ENCODE data around the gene NT5DC3.
"Not testable (repeated sequence)": the region's sequence is repeated elsewhere in the genome, so short reads cannot be mapped to it uniquely, and the experiment has no call there.

NT5DC3 gene

GRCh38 chr12:103838254-103838914 is 2.6 kb downstream of the NT5DC3 start (continued):
- TF ChIP-seq POU6F1 (CRISPR knock-in tag; IDR thresholded peaks at IDR 0.05; ENCODE audit: borderline replicate concordance, low read depth), result no peak
- TF ChIP-seq CREB5 (CRISPR knock-in tag; IDR thresholded peaks at IDR 0.05; ENCODE audit: low read depth), result no peak
- TF ChIP-seq ESRRG (CRISPR knock-in tag; IDR thresholded peaks at IDR 0.05), result no peak
- TF ChIP-seq TOX (CRISPR knock-in tag; IDR thresholded peaks at IDR 0.05; ENCODE audit: borderline replicate concordance), result no peak
- TF ChIP-seq ZC3H10 (CRISPR knock-in tag; IDR thresholded peaks at IDR 0.05), result no peak
- TF ChIP-seq RARB (CRISPR knock-in tag; IDR thresholded peaks at IDR 0.05), result no peak
- no peak for TF ChIP-seq CSDC2 (CRISPR knock-in tag; IDR thresholded peaks at IDR 0.05)

GRCh38 chr12:103836345-103836744 is 4.7 kb downstream of the NT5DC3 start:
- TF ChIP-seq BACH2 (CRISPR knock-in tag; IDR thresholded peaks at IDR 0.05; ENCODE audit: borderline replicate concordance), result no peak
- no peak for TF ChIP-seq ZC3H10 (CRISPR knock-in tag; IDR thresholded peaks at IDR 0.05)
- no peak for TF ChIP-seq ZNF70 (CRISPR knock-in tag; IDR thresholded peaks at IDR 0.05)
- no peak for TF ChIP-seq CSDC2 (CRISPR knock-in tag; IDR thresholded peaks at IDR 0.05)
- no peak for TF ChIP-seq POU6F1 (CRISPR knock-in tag; IDR thresholded peaks at IDR 0.05; ENCODE audit: borderline replicate concordance, low read depth)
- TF ChIP-seq RARB (CRISPR knock-in tag; IDR thresholded peaks at IDR 0.05), result no peak
- no peak for TF ChIP-seq TCF4 (CRISPR knock-in tag; IDR thresholded peaks at IDR 0.05; ENCODE audit: borderline replicate concordance)
- TF ChIP-seq ZNF8 (CRISPR knock-in tag; IDR thresholded peaks at IDR 0.05), result no peak

GRCh38 chr12:103835747-103836335 is 5.2 kb downstream of the NT5DC3 start:
- not testable (repeated sequence) for ATAC-seq

More at GRCh38 chr12:103836345-103836744, 4.7 kb downstream of the NT5DC3 start:
- no peak for ATAC-seq

- no peak for ATAC-seq
- TF ChIP-seq PPARA (CRISPR knock-in tag; IDR thresholded peaks at IDR 0.05; ENCODE audit: borderline replicate concordance), result no peak
- TF ChIP-seq ISL1 (CRISPR knock-in tag; IDR thresholded peaks at IDR 0.05), result no peak
- no peak for TF ChIP-seq CREB5 (CRISPR knock-in tag; IDR thresholded peaks at IDR 0.05; ENCODE audit: low read depth)
- TF ChIP-seq ZFP3 (CRISPR knock-in tag; IDR thresholded peaks at IDR 0.05), result no peak
- TF ChIP-seq ZNF565 (CRISPR knock-in tag; conservative IDR thresholded peaks at IDR 0.05; ENCODE audit: low read depth), result no peak
- no peak for TF ChIP-seq SNAI2 (CRISPR knock-in tag; IDR thresholded peaks at IDR 0.05)
- no peak for TF ChIP-seq POU6F1 (CRISPR knock-in tag; IDR thresholded peaks at IDR 0.05; ENCODE audit: borderline replicate concordance, low read depth)
- TF ChIP-seq ZNF70 (CRISPR knock-in tag; IDR thresholded peaks at IDR 0.05), result no peak
- TF ChIP-seq TCF4 (CRISPR knock-in tag; IDR thresholded peaks at IDR 0.05; ENCODE audit: borderline replicate concordance), result no peak
- TF ChIP-seq CSDC2 (CRISPR knock-in tag; IDR thresholded peaks at IDR 0.05), result no peak
- no peak for TF ChIP-seq ARNTL (CRISPR knock-in tag; IDR thresholded peaks at IDR 0.05; ENCODE audit: borderline replicate concordance, low read depth)
- TF ChIP-seq TSHZ2 (CRISPR knock-in tag; IDR thresholded peaks at IDR 0.05), result no peak
- no peak for TF ChIP-seq PATZ1 (CRISPR knock-in tag; IDR thresholded peaks at IDR 0.05; ENCODE audit: borderline replicate concordance)
- TF ChIP-seq CSRNP3 (CRISPR knock-in tag; IDR thresholded peaks at IDR 0.05), result no peak
- TF ChIP-seq TOX (CRISPR knock-in tag; IDR thresholded peaks at IDR 0.05; ENCODE audit: borderline replicate concordance), result no peak
- TF ChIP-seq ESRRG (CRISPR knock-in tag; IDR thresholded peaks at IDR 0.05), result no peak
Observed at GRCh38 chr12:103834942-103835341, 6.1 kb downstream of the NT5DC3 start.

Data from SK-N-SH treated with all-trans-retinoic acid at 6 μM for 48 hours (cell line).